HEK293 (cell line): ENCODE data around the gene LRP1B.

ENCODE experiments used
- CTCF ChIA-PET: fragments of 350-600 bp; formaldehyde crosslinking; extraction: SDS; loops from one replicate; lab custom pipeline; 2021; ENCODE audit warnings: antibody characterized with exemption; lab: Yijun Ruan, JAX
- POLR2A ChIA-PET: fragments of 300-600 bp; formaldehyde crosslinking; extraction: SDS; loops from one replicate; lab custom pipeline; 2020; ENCODE audit warnings: antibody characterized with exemption, inconsistent platforms; lab: Yijun Ruan, JAX
- H3K27ac ChIP-seq: fragments of 200-500 bp; sonication (Bioruptor generic); 2 replicates; pipeline ENCODE4 v1.5.1; 2014; ENCODE audit warnings: low read depth, low read length, control low read depth, inconsistent platforms; ENCODE audit errors: extremely low read depth
- H3K36me3 ChIP-seq, 2 experiments: fragments of 200-500 bp in 1 of 2; sonication (Bioruptor generic) in 1 of 2; 1 replicate in 1 of 2; 2 replicates in 1 of 2; pipeline ENCODE4 v1.5.1; 2014 to 2017; ENCODE audit warnings: inconsistent platforms in 2 of 2, low read length in 2 of 2; ENCODE audit not compliant: control insufficient read depth in 2 of 2, insufficient read depth in 1 of 2
- H3K4me1 ChIP-seq: fragments of 200-500 bp; sonication (Bioruptor generic); 2 replicates; pipeline ENCODE4 v1.5.1; 2014; ENCODE audit warnings: mild to moderate bottlenecking, low read length, inconsistent platforms; ENCODE audit not compliant: control insufficient read depth, insufficient read depth
- H3K4me3 ChIP-seq: 2 replicates; pipeline ENCODE4 v1.5.1; 2011; ENCODE audit warnings: low read depth, mild to moderate bottlenecking, control low read depth, low read length, moderate library complexity
- H3K9me3 ChIP-seq: fragments of 200-500 bp; sonication (Bioruptor generic); 2 replicates; pipeline ENCODE4 v1.5.1; 2014; ENCODE audit warnings: low read depth, low read length, inconsistent platforms; ENCODE audit not compliant: control insufficient read depth, insufficient read depth
- GLI4 ChIP-seq: fragments of 450-650 bp; formaldehyde crosslinking; IDR thresholded peaks from 2 replicates; pipeline ENCODE4 v1.5.1; 2016; ENCODE audit warnings: missing biosample characterization, missing genetic modification characterization
- GLIS2 ChIP-seq: fragments of 450-650 bp; formaldehyde crosslinking; IDR thresholded peaks from 2 replicates; pipeline ENCODE4 v1.5.1; 2016; ENCODE audit warnings: missing biosample characterization, missing genetic modification characterization
- HOXA7 ChIP-seq: sonication (generic); formaldehyde crosslinking; IDR thresholded peaks from 2 replicates; pipeline ENCODE4 v1.8.1; 2022; ENCODE audit warnings: missing genetic modification reagents, borderline replicate concordance
- HOXD13 ChIP-seq: sonication (generic); formaldehyde crosslinking; IDR thresholded peaks from 2 replicates; pipeline ENCODE4 v1.8.0; 2022; ENCODE audit warnings: missing genetic modification reagents, borderline replicate concordance
- KLF9 ChIP-seq: fragments of 450-650 bp; formaldehyde crosslinking; IDR thresholded peaks from 2 replicates; pipeline ENCODE4 v1.5.1; 2016; ENCODE audit warnings: missing biosample characterization, missing genetic modification characterization, low read depth
- MZF1 ChIP-seq: fragments of 450-650 bp; formaldehyde crosslinking; IDR thresholded peaks from 2 replicates; pipeline ENCODE4 v1.5.1; 2017; ENCODE audit warnings: missing biosample characterization, missing genetic modification characterization, borderline replicate concordance
- PBX3 ChIP-seq: sonication (generic); formaldehyde crosslinking; IDR thresholded peaks from 2 replicates; pipeline ENCODE4 v1.8.1; 2022; ENCODE audit warnings: mild to moderate bottlenecking, moderate library complexity, missing genetic modification reagents
- REPIN1 ChIP-seq: fragments of 450-650 bp; formaldehyde crosslinking; IDR thresholded peaks from 2 replicates; pipeline ENCODE4 v1.5.1; 2017; ENCODE audit warnings: missing biosample characterization, missing genetic modification characterization, low read depth
- TRIM28 ChIP-seq: IDR thresholded peaks from 2 replicates; pipeline ENCODE4 v1.6.1; 2011; ENCODE audit warnings: low read length, control low read depth, borderline replicate concordance
- ZBTB17 ChIP-seq: fragments of 450-650 bp; formaldehyde crosslinking; IDR thresholded peaks from 2 replicates; pipeline ENCODE4 v1.5.1; 2016; ENCODE audit warnings: missing biosample characterization, missing genetic modification characterization
- ZBTB6 ChIP-seq: fragments of 450-650 bp; formaldehyde crosslinking; IDR thresholded peaks from 2 replicates; pipeline ENCODE4 v1.5.1; 2017; ENCODE audit warnings: missing biosample characterization, missing genetic modification characterization
- ZIC2 ChIP-seq: fragments of 450-650 bp; formaldehyde crosslinking; IDR thresholded peaks from 2 replicates; pipeline ENCODE4 v1.5.1; 2016; ENCODE audit warnings: missing biosample characterization, missing genetic modification characterization
- ZNF10 ChIP-seq: fragments of 450-650 bp; formaldehyde crosslinking; IDR thresholded peaks from 2 replicates; pipeline ENCODE4 v1.5.1; 2017; ENCODE audit warnings: missing biosample characterization, missing genetic modification characterization
- ZNF133 ChIP-seq: fragments of 450-650 bp; formaldehyde crosslinking; IDR thresholded peaks from 2 replicates; pipeline ENCODE4 v1.5.1; 2016; ENCODE audit warnings: missing biosample characterization, missing genetic modification characterization
- ZNF157 ChIP-seq: fragments of 450-650 bp; formaldehyde crosslinking; IDR thresholded peaks from 2 replicates; pipeline ENCODE4 v1.5.1; 2016; ENCODE audit warnings: missing biosample characterization, missing genetic modification characterization
- ZNF19 ChIP-seq: fragments of 450-650 bp; formaldehyde crosslinking; IDR thresholded peaks from 2 replicates; pipeline ENCODE4; 2016; ENCODE audit warnings: missing biosample characterization, missing genetic modification characterization, low read depth
- ZNF239 ChIP-seq: fragments of 450-650 bp; formaldehyde crosslinking; IDR thresholded peaks from 2 replicates; pipeline ENCODE4 v1.5.1; 2016; ENCODE audit warnings: missing biosample characterization, missing genetic modification characterization
- ZNF292 ChIP-seq: fragments of 450-650 bp; formaldehyde crosslinking; IDR thresholded peaks from 2 replicates; pipeline ENCODE4 v1.5.1; 2016; ENCODE audit warnings: low read depth, missing biosample characterization, missing genetic modification characterization, borderline replicate concordance
- ZNF324 ChIP-seq: fragments of 450-650 bp; formaldehyde crosslinking; IDR thresholded peaks from 2 replicates; pipeline ENCODE4 v1.5.1; 2016; ENCODE audit warnings: missing biosample characterization, missing genetic modification characterization
- ZNF366 ChIP-seq: fragments of 450-650 bp; formaldehyde crosslinking; conservative IDR thresholded peaks from 2 replicates; pipeline ENCODE4 v1.5.1; 2016; ENCODE audit warnings: missing biosample characterization, missing genetic modification characterization
- ZNF433 ChIP-seq: fragments of 450-650 bp; formaldehyde crosslinking; IDR thresholded peaks from 2 replicates; pipeline ENCODE4 v1.5.1; 2016; ENCODE audit warnings: missing biosample characterization, missing genetic modification characterization, low read depth
- ZNF518A ChIP-seq: fragments of 450-650 bp; formaldehyde crosslinking; conservative IDR thresholded peaks from 2 replicates; pipeline ENCODE4 v1.5.1; 2016; ENCODE audit warnings: low read depth, missing biosample characterization, missing genetic modification characterization
- ZNF530 ChIP-seq: fragments of 450-650 bp; formaldehyde crosslinking; IDR thresholded peaks from 2 replicates; pipeline ENCODE4 v1.5.1; 2016; ENCODE audit warnings: low read depth, missing biosample characterization, missing genetic modification characterization
- ZNF560 ChIP-seq: fragments of 450-650 bp; formaldehyde crosslinking; IDR thresholded peaks from 2 replicates; pipeline ENCODE4 v1.5.1; 2017; ENCODE audit warnings: missing biosample characterization, missing genetic modification characterization, borderline replicate concordance
- ZNF585B ChIP-seq: fragments of 450-650 bp; formaldehyde crosslinking; IDR thresholded peaks from 2 replicates; pipeline ENCODE4 v1.5.1; 2016; ENCODE audit warnings: missing biosample characterization, missing genetic modification characterization
- ZNF600 ChIP-seq: fragments of 450-650 bp; formaldehyde crosslinking; IDR thresholded peaks from 2 replicates; pipeline ENCODE4 v1.5.1; 2016; ENCODE audit warnings: missing biosample characterization, missing genetic modification characterization
- ZNF664 ChIP-seq: fragments of 450-650 bp; formaldehyde crosslinking; IDR thresholded peaks from 2 replicates; pipeline ENCODE4 v1.5.1; 2016; ENCODE audit warnings: missing biosample characterization, missing genetic modification characterization
- ZNF677 ChIP-seq: fragments of 450-650 bp; IDR thresholded peaks from 2 replicates; pipeline ENCODE4 v1.5.0; 2018; ENCODE audit warnings: missing biosample characterization, mild to moderate bottlenecking, missing genetic modification characterization, moderate library complexity
- ZNF701 ChIP-seq: fragments of 450-650 bp; formaldehyde crosslinking; IDR thresholded peaks from 2 replicates; pipeline ENCODE4 v1.5.1; 2016; ENCODE audit warnings: missing biosample characterization, missing genetic modification characterization
- ZNF837 ChIP-seq: fragments of 450-650 bp; formaldehyde crosslinking; IDR thresholded peaks from 2 replicates; pipeline ENCODE4 v1.5.1; 2016; ENCODE audit warnings: missing biosample characterization, missing genetic modification characterization
- ZSCAN30 ChIP-seq: fragments of 450-650 bp; IDR thresholded peaks from 2 replicates; pipeline ENCODE4 v1.5.1; 2018; ENCODE audit warnings: missing biosample characterization, mild to moderate bottlenecking, missing genetic modification characterization, moderate library complexity

LRP1B gene

GRCh38 chr2:141570474-141571131 is 560.2 kb downstream of the LRP1B start:
- H3K4me1 ChIP-seq, result 0 out of 2 replicates have a peak, but pooled peaks cover 3% of the 10 kb centered on the region
- ChIA-PET CTCF (interaction anchor here (1.3 kb wide), 1 partner anchor 15 kb away, joined by 4 read pairs; no protein-coding TSS in a partner anchor), POLR2A (no interaction called here)
- no peaks in the 10 kb centered on the region for H3K9me3 ChIP-seq
- no peak overlapping the region for H3K27ac ChIP-seq
- H3K36me3 ChIP-seq, result no peaks in the 10 kb centered on the region
- no peak overlapping the region for H3K4me3 ChIP-seq
- TF ChIP-seq ZIC2 (tag by site-specific recombination), result 0 out of 2 replicates have a peak, but pooled peaks have one; percentile 42
- no peak for TF ChIP-seq ZNF133 (tag by site-specific recombination)
- TF ChIP-seq ZNF433, result no peak
- TF ChIP-seq ZNF664 (tag by site-specific recombination), result no peak
- TF ChIP-seq ZNF600 (tag by site-specific recombination), result no peak
- TF ChIP-seq MZF1 (tag by site-specific recombination), result no peak
- TF ChIP-seq ZNF366 (tag by site-specific recombination), result no peak
- no peak for TF ChIP-seq GLI4 (tag by site-specific recombination)
- peak; percentile 75 for TF ChIP-seq TRIM28
- no peak for TF ChIP-seq ZSCAN30 (tag by site-specific recombination)
- no peak for TF ChIP-seq ZNF324 (tag by site-specific recombination)
- TF ChIP-seq ZNF518A (tag by site-specific recombination), result no peak
- no peak for TF ChIP-seq ZNF530 (tag by site-specific recombination)
- TF ChIP-seq ZNF585B (tag by site-specific recombination), result no peak
- TF ChIP-seq HOXD13 (CRISPR knock-in tag), result no peak
- no peak for TF ChIP-seq REPIN1 (tag by site-specific recombination)
- no peak for TF ChIP-seq ZNF560 (tag by site-specific recombination)

GRCh38 chr2:141569941-141570340 is 560.9 kb downstream of the LRP1B start:
- Histone ChIP-seq H3K36me3 (no peaks in the 10 kb centered on the region), H3K27ac (no peak overlapping the region), H3K4me3 (no peak overlapping the region), H3K9me3 (no peaks in the 10 kb centered on the region), H3K4me1 (0 out of 2 replicates have a peak, but pooled peaks cover 3% of the 10 kb centered on the region)
- ChIA-PET CTCF (interaction anchor here (1.3 kb wide), 1 partner anchor 15 kb away, joined by 4 read pairs; no protein-coding TSS in a partner anchor), POLR2A (no interaction called here)
- TF ChIP-seq ZBTB6, result no peak
- TF ChIP-seq ZNF701 (tag by site-specific recombination), result no peak
- TF ChIP-seq ZNF19 (tag by site-specific recombination), result no peak
- TF ChIP-seq ZNF292, result no peak
- TF ChIP-seq KLF9 (tag by site-specific recombination), result no peak
- no peak for TF ChIP-seq ZNF10
- no peak for TF ChIP-seq GLIS2
- no peak for TF ChIP-seq PBX3 (CRISPR knock-in tag)
- no peak for TF ChIP-seq HOXA7 (CRISPR knock-in tag)
- no peak for TF ChIP-seq ZNF677 (tag by site-specific recombination)
- TF ChIP-seq ZBTB17 (tag by site-specific recombination), result no peak
- TF ChIP-seq ZNF239 (tag by site-specific recombination), result no peak
- no peak for TF ChIP-seq ZNF157 (tag by site-specific recombination)
- TF ChIP-seq ZNF837 (tag by site-specific recombination), result no peak
